Psoas muscle (tissue), 8 donors: ENCODE data around the gene POLR2M. TPM values are rescaled to one million over a fixed set of nuclear protein-coding genes. Genes with fewer than 3 reads are reported as not detected.

Source experiments
- ATAC-seq, 4 donors: fragments of 200-7000 bp; cut with Tn5 transposase; one replicate each; pipeline ENCODE4 v1.9.1; 2020; ENCODE audit warnings: moderate library complexity in 3 of 4, mild to moderate bottlenecking in 2 of 4
- DNase-seq, 2 donors: peaks; one replicate each; pipeline ENCODE4 v3.0.0-alpha.2; 2020
- H3K27ac ChIP-seq: fragments of 200-600 bp; one replicate; pipeline ENCODE4 v1.8.0; 2022
- H3K27me3 ChIP-seq, 3 donors: fragments of 200-600 bp in 1 of 3; one replicate each; pipeline versions ENCODE4 v1.6.1 to v1.8.0; 2013 to 2022; ENCODE audit warnings: low read length in 2 of 3, mild to moderate bottlenecking in 2 of 3, moderate library complexity in 1 of 3; ENCODE audit not compliant: insufficient read depth in 3 of 3
- H3K36me3 ChIP-seq, 2 donors: fragments of 200-600 bp in 1 of 2; one replicate each; pipeline versions ENCODE4 v1.6.1 to v1.8.0; 2013 to 2022; ENCODE audit warnings: low read depth in 1 of 2, mild to moderate bottlenecking in 1 of 2, moderate library complexity in 1 of 2; ENCODE audit not compliant: insufficient read depth in 1 of 2
- H3K4me1 ChIP-seq: fragments of 200-600 bp; one replicate; pipeline ENCODE4 v1.8.0; 2022
- H3K4me3 ChIP-seq: fragments of 200-600 bp; one replicate; pipeline ENCODE4 v1.8.0; 2022; ENCODE audit warnings: mild to moderate bottlenecking
- H3K9me3 ChIP-seq: fragments of 200-600 bp; one replicate; pipeline ENCODE4 v1.8.0; 2022
- WGBS, 3 donors: extraction: QIAGEN DNeasy Blood & Tissue Kit; methylation state at CpG; one replicate each; pipeline versions ENCODE4 v1.1.6 to v1.1.7; 2013; 5-methylcytosine and 5-hydroxymethylcytosine counted together
- intact Hi-C, 2 donors: fragments of 100-400 bp; cut with DNase I; formaldehyde crosslinking; loops; one replicate each; pipeline versions ENCODE4 v1.11.0 to v1.14.2; 2022
- polyA plus RNA-seq, 3 donors: library from polyadenylated mRNA; stranded (reverse); fragments of 200-250 nt; gene quantifications; one replicate each; pipeline ENCODE4 v1.2.3, GENCODE V29; 2013
- total RNA-seq, 4 donors: library from RNA; stranded (reverse); fragmentation: NEBNext Ultra II Directional in 2 of 4; extraction: Animal tissue kit (Norgen Biotek cat#: 25700) in 2 of 4; gene quantifications; one replicate each; pipeline versions ENCODE4 v1.2.1 to v1.2.4, GENCODE V29; 2021 to 2023
- TF ChIP-seq, protein P1 (sequence below): fragments of 200-600 bp; IDR thresholded peaks from one replicate; pipeline ENCODE4 v1.8.0; 2022; ENCODE audit warnings: antibody characterized with exemption
- donor health status: healthy with polysubstance abuse.
- donor health status: DM: no; HTN: no; CAD: no; lungs with moderate emphysema.
- donor health status: Bipolar disorder and iron deficiency.
- donor health status: healthy.
- donor health status: DM: yes; HTN: yes; CAD: no.
- donor health status: DM: no; HTN: no; CAD: no.
- donor health status: DM: no; HTN: no; CAD: no.
- donor health status: DM: yes; HTN: yes; CAD: no.

POLR2M gene
- total and polyA plus RNA-seq, 7 donors, result 78.0 to 403 (median 107) TPM

DNA sequence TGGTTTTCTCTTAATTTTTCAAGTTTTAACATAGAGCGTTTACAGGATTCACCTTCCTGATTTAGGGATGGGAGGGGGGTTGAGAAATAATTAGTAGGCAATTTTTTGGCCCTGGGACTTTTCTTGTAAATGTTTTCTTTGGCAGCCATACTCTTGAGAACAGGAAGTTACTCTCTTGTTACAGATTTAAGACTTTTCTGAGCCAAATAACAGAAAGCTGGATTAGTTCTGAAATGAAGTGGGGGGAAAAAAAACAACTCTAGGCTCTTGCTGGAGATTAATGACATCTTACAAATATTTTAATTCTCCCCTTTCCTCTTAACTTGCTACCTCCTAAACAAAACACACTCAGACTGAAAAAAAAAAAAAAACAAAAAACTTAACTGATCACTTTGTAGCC, 13.8 kb upstream of the POLR2M start:
- H3K4me3 ChIP-seq, result no peak overlapping the region
- no peaks in the 10 kb centered on the region for H3K9me3 ChIP-seq
- DNase-seq, result no peak
- TF ChIP-seq, protein P1, sequence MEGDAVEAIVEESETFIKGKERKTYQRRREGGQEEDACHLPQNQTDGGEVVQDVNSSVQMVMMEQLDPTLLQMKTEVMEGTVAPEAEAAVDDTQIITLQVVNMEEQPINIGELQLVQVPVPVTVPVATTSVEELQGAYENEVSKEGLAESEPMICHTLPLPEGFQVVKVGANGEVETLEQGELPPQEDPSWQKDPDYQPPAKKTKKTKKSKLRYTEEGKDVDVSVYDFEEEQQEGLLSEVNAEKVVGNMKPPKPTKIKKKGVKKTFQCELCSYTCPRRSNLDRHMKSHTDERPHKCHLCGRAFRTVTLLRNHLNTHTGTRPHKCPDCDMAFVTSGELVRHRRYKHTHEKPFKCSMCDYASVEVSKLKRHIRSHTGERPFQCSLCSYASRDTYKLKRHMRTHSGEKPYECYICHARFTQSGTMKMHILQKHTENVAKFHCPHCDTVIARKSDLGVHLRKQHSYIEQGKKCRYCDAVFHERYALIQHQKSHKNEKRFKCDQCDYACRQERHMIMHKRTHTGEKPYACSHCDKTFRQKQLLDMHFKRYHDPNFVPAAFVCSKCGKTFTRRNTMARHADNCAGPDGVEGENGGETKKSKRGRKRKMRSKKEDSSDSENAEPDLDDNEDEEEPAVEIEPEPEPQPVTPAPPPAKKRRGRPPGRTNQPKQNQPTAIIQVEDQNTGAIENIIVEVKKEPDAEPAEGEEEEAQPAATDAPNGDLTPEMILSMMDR, result no peak
- H3K4me1 ChIP-seq, result no peaks in the 10 kb centered on the region
- intact Hi-C loops, result no loop called here
- no peaks in the 10 kb centered on the region for H3K27me3 ChIP-seq
- ATAC-seq, result no peak
- H3K27ac ChIP-seq, result no peak overlapping the region
- 55 to 73% (median 59%) methylated on average over 1 of the region's 1 CpG for WGBS, 3 donors
- no peaks in the 10 kb centered on the region for H3K36me3 ChIP-seq

DNA sequence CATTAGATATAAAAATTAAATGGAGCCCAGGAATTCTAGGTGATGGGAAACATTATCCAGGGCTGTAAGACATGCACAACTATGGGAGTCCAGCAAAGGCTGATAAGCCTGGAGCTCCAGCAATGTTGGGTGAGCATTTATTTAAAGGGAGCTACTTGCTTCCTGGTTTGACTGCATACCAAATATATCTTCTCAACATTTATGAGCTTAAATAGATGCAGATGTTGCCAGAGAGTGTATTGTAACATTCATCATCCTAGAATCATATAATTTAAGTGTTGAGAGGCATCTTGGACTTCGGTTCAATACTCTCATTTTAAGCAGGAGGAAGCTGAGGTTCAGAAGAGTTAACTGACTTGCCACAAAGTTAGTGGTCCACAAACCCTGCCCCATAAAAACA, 12.2 kb upstream of the POLR2M start:
- intact Hi-C loops, result no loop called here
- no peaks in the 10 kb centered on the region for H3K36me3 ChIP-seq
- no peaks in the 10 kb centered on the region for H3K27me3 ChIP-seq
- no peaks in the 10 kb centered on the region for H3K9me3 ChIP-seq
- TF ChIP-seq, protein P1, result no peak
- WGBS, 3 donors, result 67 to 78% (median 78%) methylated on average over 1 of the region's 1 CpG
- ATAC-seq (no peak), DNase-seq (no peak)
- H3K27ac ChIP-seq, result no peak overlapping the region
- no peaks in the 10 kb centered on the region for H3K4me1 ChIP-seq
- H3K4me3 ChIP-seq, result no peak overlapping the region

DNA sequence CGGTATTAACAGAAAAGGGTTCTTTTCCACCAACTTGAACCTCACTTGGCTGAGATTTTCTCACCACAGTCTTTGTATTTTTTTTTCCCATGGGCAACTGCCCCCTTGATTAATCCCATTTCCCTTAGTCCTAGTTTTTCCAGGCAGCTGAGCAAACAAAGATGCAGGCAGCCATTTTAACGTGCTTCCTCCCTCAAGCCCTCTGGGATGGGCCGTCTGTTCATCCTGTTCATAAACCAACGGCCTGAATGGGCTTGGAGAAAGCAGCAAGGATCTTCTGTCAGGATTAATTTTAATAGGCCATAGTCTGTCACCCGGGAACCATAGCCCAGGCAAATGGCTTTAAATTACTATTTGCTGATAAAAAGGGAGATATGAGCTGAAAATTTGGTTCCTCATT, 10.4 kb upstream of the POLR2M start:
- H3K27me3 ChIP-seq, result no peaks in the 10 kb centered on the region
- intact Hi-C loops, result no loop called here
- TF ChIP-seq, protein P1, result no peak
- DNase-seq (no peak), ATAC-seq (no peak)
- 59 to 60% (median 60%) methylated on average over 5 of the region's 5 CpGs for WGBS, 3 donors
- no peaks in the 10 kb centered on the region for H3K4me1 ChIP-seq
- no peaks in the 10 kb centered on the region for H3K9me3 ChIP-seq
- H3K27ac ChIP-seq, result no peak overlapping the region
- H3K36me3 ChIP-seq, result no peaks in the 10 kb centered on the region
- no peak overlapping the region for H3K4me3 ChIP-seq

DNA sequence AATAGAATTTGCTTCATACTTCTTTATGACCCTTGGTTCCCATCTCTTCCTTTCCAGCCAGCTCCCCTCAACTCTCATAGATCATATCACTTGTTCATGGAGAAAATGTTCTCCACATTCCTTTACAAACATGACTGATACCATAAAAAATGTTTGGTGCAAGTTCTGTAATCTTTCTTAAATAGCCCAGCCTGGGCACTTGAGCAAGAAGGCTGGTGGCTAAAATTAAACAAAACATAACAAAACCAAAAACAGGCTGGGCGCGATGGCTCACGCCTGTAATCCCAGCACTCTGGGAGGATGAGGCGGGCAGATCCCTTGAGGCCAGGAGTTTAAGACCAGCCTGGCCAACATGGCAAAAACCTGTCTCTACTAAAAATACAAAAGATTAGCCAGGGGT, 8.9 kb upstream of the POLR2M start:
- H3K4me1 ChIP-seq, result no peaks in the 10 kb centered on the region
- TF ChIP-seq, protein P1, result no peak
- no peaks in the 10 kb centered on the region for H3K9me3 ChIP-seq
- no peaks in the 10 kb centered on the region for H3K36me3 ChIP-seq
- no peak overlapping the region for H3K27ac ChIP-seq
- no peak for DNase-seq
- WGBS, 3 donors, result 88 to 97% (median 95%) methylated on average over 4 of the region's 4 CpGs
- no peaks in the 10 kb centered on the region for H3K27me3 ChIP-seq
- no peak overlapping the region for H3K4me3 ChIP-seq
- intact Hi-C loops, result no loop called here
- ATAC-seq, result no peak

DNA sequence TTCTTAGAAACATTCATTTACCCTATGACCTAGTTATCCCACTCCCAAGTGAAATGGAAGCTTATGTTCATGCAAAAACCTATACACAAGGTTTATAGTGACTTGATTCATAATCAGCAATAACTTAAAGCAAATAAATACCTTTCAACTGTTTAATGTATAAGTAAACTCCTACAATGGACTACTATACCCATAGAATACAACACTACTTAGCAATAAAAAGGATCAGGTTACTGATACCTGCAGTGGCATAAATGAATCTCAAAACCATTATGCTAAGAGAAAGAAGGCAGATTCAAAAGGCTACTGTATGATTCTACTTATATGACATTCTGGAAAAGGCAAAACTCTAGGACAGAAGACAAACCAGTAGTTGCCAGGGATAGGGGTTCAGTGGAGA, 8.3 kb upstream of the POLR2M start:
- Histone ChIP-seq H3K27me3 (no peaks in the 10 kb centered on the region), H3K4me1 (no peaks in the 10 kb centered on the region), H3K27ac (no peak overlapping the region), H3K36me3 (no peaks in the 10 kb centered on the region), H3K9me3 (no peaks in the 10 kb centered on the region), H3K4me3 (no peak overlapping the region)
- no peak for DNase-seq
- ATAC-seq, result no peak
- TF ChIP-seq, protein P1, result no peak
- intact Hi-C loops, result no loop called here
